Panc1 (cell line): Measurements from ENCODE around the gene NPDC1. TPM values are rescaled to one million over a fixed set of nuclear protein-coding genes. Genes with fewer than 3 reads are reported as not detected.

ENCODE experiments used
- ATAC-seq: fragments of 200-7000 bp; cut with Tn5 transposase; 2 replicates; pipeline ENCODE4 v1.9.1; 2020; ENCODE audit warnings: mild to moderate bottlenecking, moderate library complexity
- BruUV-seq: library from RNA; stranded (reverse); fragments of 400-500 nt; replicated peaks from 2 replicates; lab custom pipeline; 2021; lab: Mats Ljungman, UMichigan
- CTCF ChIA-PET: fragments of 300-600 bp; sonication (Branson Sonifier 250); formaldehyde crosslinking; loops from one replicate; lab custom pipeline; 2022; ENCODE audit warnings: antibody characterized with exemption; lab: Charles Lee
- POLR2A ChIA-PET: fragments of 300-600 bp; sonication (Branson Sonifier 250); formaldehyde crosslinking; loops from one replicate; lab custom pipeline; 2022; ENCODE audit warnings: antibody characterized with exemption; lab: Charles Lee
- DNase-seq: peaks from one replicate; pipeline ENCODE4 v3.0.0-alpha.2; 2010; ENCODE audit warnings: low read depth, low spot score
- H3K27ac ChIP-seq: 2 replicates; pipeline ENCODE4 v1.5.1; 2011; ENCODE audit warnings: mild to moderate bottlenecking, low read length, inconsistent platforms
- H3K27me3 ChIP-seq: fragments of 200-500 bp; sonication (Bioruptor generic); 2 replicates; pipeline ENCODE4 v1.6.0; 2014; ENCODE audit warnings: low read length, inconsistent platforms; ENCODE audit not compliant: control insufficient read depth, insufficient read depth
- H3K36me3 ChIP-seq: fragments of 200-500 bp; sonication (Bioruptor generic); 2 replicates; pipeline ENCODE4 v1.5.1; 2014; ENCODE audit warnings: inconsistent platforms, mild to moderate bottlenecking, low read length, moderate library complexity; ENCODE audit not compliant: control insufficient read depth, insufficient read depth
- H3K4me1 ChIP-seq: 2 replicates; pipeline ENCODE4 v1.5.1; 2011; ENCODE audit warnings: inconsistent platforms, mild to moderate bottlenecking, low read length, moderate library complexity; ENCODE audit not compliant: control insufficient read depth, insufficient read depth
- H3K4me3 ChIP-seq, 2 experiments: 2 replicates each; pipeline ENCODE4 v1.5.1; 2011 to 2012; ENCODE audit warnings: low read depth in 2 of 2, low read length in 2 of 2, mild to moderate bottlenecking in 2 of 2, inconsistent platforms in 1 of 2, moderate library complexity in 1 of 2
- H3K9me3 ChIP-seq: fragments of 200-500 bp; sonication (Bioruptor generic); 2 replicates; pipeline ENCODE4 v1.5.1; 2014; ENCODE audit warnings: low read depth, mild to moderate bottlenecking, inconsistent platforms, low read length, moderate library complexity; ENCODE audit not compliant: control insufficient read depth, insufficient read depth
- CTCF ChIP-seq: fragments of 450-650 bp; IDR thresholded peaks from 2 replicates; pipeline ENCODE4 v1.5.1; 2017; ENCODE audit warnings: mild to moderate bottlenecking
- POLR2AphosphoS5 ChIP-seq: IDR thresholded peaks from 2 replicates; pipeline ENCODE4 v1.6.1; 2012; ENCODE audit warnings: mild to moderate bottlenecking, low read depth, low read length, moderate library complexity
- REST ChIP-seq, 2 experiments: IDR thresholded peaks; 2 replicates each; pipeline ENCODE4 v1.6.1; 2011 to 2012; ENCODE audit warnings: low read depth in 2 of 2, control low read depth in 1 of 2, low read length in 1 of 2, mild to moderate bottlenecking in 1 of 2, moderate library complexity in 1 of 2; ENCODE audit not compliant: insufficient read depth in 1 of 2
- SIN3A ChIP-seq: IDR thresholded peaks from 2 replicates; pipeline ENCODE4 v1.6.1; 2012; ENCODE audit warnings: low read depth, mild to moderate bottlenecking, low read length, moderate library complexity, borderline replicate concordance; ENCODE audit not compliant: insufficient read depth
- TCF7L2 ChIP-seq: IDR thresholded peaks from 2 replicates; pipeline ENCODE4 v1.6.1; 2011; ENCODE audit warnings: mild to moderate bottlenecking, low read depth, low read length, inconsistent platforms
- in situ Hi-C: cut with HindIII; loops from 2 replicates; pipeline ENCODE4 v1.10.0; 2016; ENCODE audit warnings: low sequenced_read_pairs, low pct_unique_long_range_greater_than_20kb
- intact Hi-C: fragments of 100-400 bp; cut with micrococcal nuclease; formaldehyde crosslinking; loops from one replicate; pipeline ENCODE4 v1.10.0; 2022; ENCODE audit not compliant: unreplicated experiment
- total RNA-seq: library from RNA; stranded (reverse); gene quantifications from one replicate; pipeline ENCODE4 v1.2.1, GENCODE V29; 2021; ENCODE audit not compliant: unreplicated experiment

The NPDC1 gene
- total RNA-seq, 1 experiment from 2014 or later = 43.5 TPM

GRCh38 chr9:137076636-137077009, 30.6 kb upstream of the NPDC1 start:
- intact Hi-C loops (no loop called here), in situ Hi-C loops (no loop called here)
- Histone ChIP-seq H3K9me3 (no peaks in the 10 kb centered on the region), H3K4me3 (peak overlapping the region; percentile 29 to 34), H3K27me3 (no peaks in the 10 kb centered on the region), H3K4me1 (no peaks in the 10 kb centered on the region), H3K36me3 (no peaks in the 10 kb centered on the region; the same call in 1 of the 2 replicates), H3K27ac (peak overlapping the region; percentile 59; the same call in 1 of the 2 replicates)
- peak; percentile 25 for ATAC-seq
- ChIA-PET POLR2A (no interaction called here), CTCF (interaction anchor here (1.2 kb wide), 1 partner anchor 9 kb away, joined by 5 read pairs; no protein-coding TSS in a partner anchor)
- BruUV-seq = no TSS peak
- TF ChIP-seq SIN3A = no peak
- no peak for TF ChIP-seq TCF7L2
- DNase-seq = no peak

GRCh38 chr9:137075275-137075775, 29.3 kb upstream of the NPDC1 start:
- BruUV-seq = no TSS peak
- POLR2A ChIA-PET = no interaction called here
- Histone ChIP-seq H3K4me3 (no peak overlapping the region), H3K4me1 (no peaks in the 10 kb centered on the region), H3K27me3 (no peaks in the 10 kb centered on the region), H3K9me3 (no peaks in the 10 kb centered on the region), H3K27ac (no peak overlapping the region), H3K36me3 (no peaks in the 10 kb centered on the region; the same call in 1 of the 2 replicates)
- CTCF ChIA-PET = no interaction called here
- no peak for ATAC-seq
- DNase-seq = no peak
- intact Hi-C loops (no loop called here), in situ Hi-C loops (no loop called here)
- TF ChIP-seq TCF7L2 (no peak), SIN3A (no peak)

GRCh38 chr9:137074657-137075274, 28.8 kb upstream of the NPDC1 start:
- Histone ChIP-seq H3K27ac (no peak overlapping the region), H3K27me3 (no peaks in the 10 kb centered on the region), H3K9me3 (no peaks in the 10 kb centered on the region), H3K36me3 (no peaks in the 10 kb centered on the region; the same call in 1 of the 2 replicates), H3K4me3 (no peak overlapping the region), H3K4me1 (no peaks in the 10 kb centered on the region)
- TF ChIP-seq POLR2AphosphoS5 (no peak), TCF7L2 (no peak), SIN3A (no peak), CTCF (no peak), REST (IDR thresholded peaks at IDR 0.05; ENCODE audit: insufficient read depth in 1 of 2, low read depth in 2 of 2, low read length in 1 of 2) (no peak)
- DNase-seq (no peak), ATAC-seq (no peak)
- intact Hi-C loops = no loop called here
- no TSS peak for BruUV-seq
- ChIA-PET CTCF (no interaction called here), POLR2A (no interaction called here)
- in situ Hi-C loops = no loop called here
